T-helper 17 cell (primary cell): ENCODE measurements around the gene TOMM40. TPM values are rescaled to one million over a fixed set of nuclear protein-coding genes. Genes with fewer than 3 reads are reported as not detected.
"Not testable (repeated sequence)": the region's sequence is repeated elsewhere in the genome, so short reads cannot be mapped to it uniquely, and the experiment has no call there.

Source experiments
- ATAC-seq: fragments of 150-1000 bp; cut with Tn5 transposase; 2 replicates; pipeline ENCODE4 v1.10.0; 2021; ENCODE audit warnings: mild to moderate bottlenecking, moderate library complexity
- DNase-seq, 3 donors: peaks; one replicate each; pipeline versions ENCODE4 v3.0.0 to v3.0.0-alpha.2; 2020 to 2021
- H3K9me3 ChIP-seq: one replicate; pipeline ENCODE4 v1.7.0; 2013; ENCODE audit warnings: low read length, mild to moderate bottlenecking; ENCODE audit not compliant: control insufficient read depth, poor library complexity, severe bottlenecking
- H3K27ac Mint-ChIP-seq: one replicate; pipeline ENCODE4 v1.8.0; 2022; ENCODE audit warnings: mild to moderate bottlenecking, moderate library complexity, mixed read lengths
- H3K27me3 Mint-ChIP-seq: one replicate; pipeline ENCODE4 v1.8.0; 2022; ENCODE audit warnings: mixed read lengths
- H3K36me3 Mint-ChIP-seq: one replicate; pipeline ENCODE4 v1.8.0; 2022; ENCODE audit warnings: low read depth, mixed read lengths
- H3K4me1 Mint-ChIP-seq: one replicate; pipeline ENCODE4 v1.8.0; 2022; ENCODE audit warnings: mild to moderate bottlenecking, mixed read lengths
- H3K4me3 Mint-ChIP-seq: one replicate; pipeline ENCODE4 v1.8.0; 2022; ENCODE audit warnings: mild to moderate bottlenecking, moderate library complexity, mixed read lengths
- total RNA-seq, 4 donors: library from RNA in 2 of 4; stranded (reverse) in 2 of 4; gene quantifications; one replicate each; pipeline ENCODE4 v1.2.3 and lab custom pipeline; 2022 to 2026

Gene TOMM40
- total RNA-seq, 2 donors from 2014 or later = 29.0 to 34.8 TPM

GRCh38 chr19:44856421-44857083 lies 34.5 kb upstream of the TOMM40 start:
- ATAC-seq = no peak
- H3K27ac Mint-ChIP-seq = no peak overlapping the region

GRCh38 chr19:44857837-44858236 lies 33.2 kb upstream of the TOMM40 start:
- Mint-ChIP-seq H3K27ac (no peak overlapping the region), H3K36me3 (no peaks in the 10 kb centered on the region), H3K4me3 (no peak overlapping the region), H3K4me1 (peaks cover 2% of the 10 kb centered on the region), H3K27me3 (peaks cover 5% of the 10 kb centered on the region)
- no peaks in the 10 kb centered on the region for H3K9me3 ChIP-seq
- no peak for ATAC-seq
- no peak for DNase-seq

More at GRCh38 chr19:44856421-44857083, 34.5 kb upstream of the TOMM40 start:
- Mint-ChIP-seq H3K4me1 (peaks cover 8% of the 10 kb centered on the region), H3K36me3 (no peaks in the 10 kb centered on the region), H3K27me3 (peaks cover 5% of the 10 kb centered on the region), H3K4me3 (no peak overlapping the region)
- DNase-seq = no peak
- no peaks in the 10 kb centered on the region for H3K9me3 ChIP-seq

GRCh38 chr19:44861576-44861975 lies 29.5 kb upstream of the TOMM40 start:
- H3K36me3 Mint-ChIP-seq, H3K4me1 Mint-ChIP-seq, H3K9me3 ChIP-seq, DNase-seq, H3K27ac Mint-ChIP-seq, H3K27me3 Mint-ChIP-seq, H3K4me3 Mint-ChIP-seq, ATAC-seq: not testable (repeated sequence)

- Mint-ChIP-seq H3K4me1 (peaks cover 5% of the 10 kb centered on the region), H3K36me3 (peaks cover 4% of the 10 kb centered on the region), H3K4me3 (no peak overlapping the region), H3K27ac (no peak overlapping the region), H3K27me3 (peaks cover 10% of the 10 kb centered on the region)
- ATAC-seq = no peak
- no peak for DNase-seq
- H3K9me3 ChIP-seq = no peaks in the 10 kb centered on the region
Observed at GRCh38 chr19:44863990-44864389, 27.1 kb upstream of the TOMM40 start.

- Mint-ChIP-seq H3K4me1 (peaks cover 5% of the 10 kb centered on the region), H3K27me3 (peaks cover 5% of the 10 kb centered on the region), H3K27ac (no peak overlapping the region), H3K36me3 (peaks cover 4% of the 10 kb centered on the region), H3K4me3 (peak overlapping the region; percentile 19)
- H3K9me3 ChIP-seq = no peaks in the 10 kb centered on the region
- no peak for ATAC-seq
- DNase-seq = no peak
Observed at GRCh38 chr19:44865196-44865767, 25.8 kb upstream of the TOMM40 start.

GRCh38 chr19:44866664-44867063 lies 24.4 kb upstream of the TOMM40 start:
- no peak for ATAC-seq
- Mint-ChIP-seq H3K4me3 (no peak overlapping the region), H3K27me3 (peaks cover 5% of the 10 kb centered on the region), H3K36me3 (peaks cover 4% of the 10 kb centered on the region), H3K27ac (peak overlapping the region; percentile 71), H3K4me1 (peaks cover 5% of the 10 kb centered on the region)
- DNase-seq = no peak
- no peaks in the 10 kb centered on the region for H3K9me3 ChIP-seq

- peaks cover 4% of the 10 kb centered on the region for H3K36me3 Mint-ChIP-seq
- H3K27me3 Mint-ChIP-seq = peaks cover 10% of the 10 kb centered on the region
- H3K27ac Mint-ChIP-seq = no peak overlapping the region
Observed at GRCh38 chr19:44867578-44867977, 23.5 kb upstream of the TOMM40 start.

GRCh38 chr19:44869733-44870470 lies 21.2 kb upstream of the TOMM40 start:
- ATAC-seq (no peak), DNase-seq (no peak)
- Mint-ChIP-seq H3K4me3 (no peak overlapping the region), H3K27me3 (peaks cover 10% of the 10 kb centered on the region), H3K36me3 (peaks cover 6% of the 10 kb centered on the region), H3K4me1 (peaks cover 10% of the 10 kb centered on the region), H3K27ac (peak overlapping the region; percentile 16)
- no peaks in the 10 kb centered on the region for H3K9me3 ChIP-seq

More at GRCh38 chr19:44867578-44867977, 23.5 kb upstream of the TOMM40 start:
- DNase-seq (no peak), ATAC-seq (no peak)
- H3K4me1 Mint-ChIP-seq = peaks cover 5% of the 10 kb centered on the region
- H3K9me3 ChIP-seq = no peaks in the 10 kb centered on the region
- peak overlapping the region; percentile 36 for H3K4me3 Mint-ChIP-seq

- ATAC-seq (no peak), DNase-seq (no peak)
- no peaks in the 10 kb centered on the region for H3K9me3 ChIP-seq
- peaks cover 5% of the 10 kb centered on the region for H3K27me3 Mint-ChIP-seq
- peak overlapping the region; percentile 82 for H3K27ac Mint-ChIP-seq
- peaks cover 11% of the 10 kb centered on the region for H3K4me1 Mint-ChIP-seq
- H3K36me3 Mint-ChIP-seq = peaks cover 6% of the 10 kb centered on the region
- no peak overlapping the region for H3K4me3 Mint-ChIP-seq
Observed at GRCh38 chr19:44871809-44872208, 19.2 kb upstream of the TOMM40 start.

- peaks cover 14% of the 10 kb centered on the region for H3K4me1 Mint-ChIP-seq
- ATAC-seq = no peak
- H3K4me3 Mint-ChIP-seq = no peak overlapping the region
Observed at GRCh38 chr19:44872661-44873060, 18.4 kb upstream of the TOMM40 start.

GRCh38 chr19:44874317-44874716 lies 16.7 kb upstream of the TOMM40 start:
- peaks cover 14% of the 10 kb centered on the region for H3K4me1 Mint-ChIP-seq
- DNase-seq = no peak
- ATAC-seq = no peak
- peaks cover 5% of the 10 kb centered on the region for H3K27me3 Mint-ChIP-seq
- H3K36me3 Mint-ChIP-seq = peaks cover 2% of the 10 kb centered on the region
- H3K27ac Mint-ChIP-seq = no peak overlapping the region
- H3K4me3 Mint-ChIP-seq = no peak overlapping the region
- H3K9me3 ChIP-seq = no peaks in the 10 kb centered on the region

More at GRCh38 chr19:44872661-44873060, 18.4 kb upstream of the TOMM40 start:
- Mint-ChIP-seq H3K36me3 (peaks cover 3% of the 10 kb centered on the region), H3K27ac (peak overlapping the region; percentile 82), H3K27me3 (peaks cover 5% of the 10 kb centered on the region)
- no peaks in the 10 kb centered on the region for H3K9me3 ChIP-seq
- DNase-seq = no peak

- H3K27ac Mint-ChIP-seq = peak overlapping the region; percentile 74
- no peak for ATAC-seq
- H3K4me3 Mint-ChIP-seq = no peak overlapping the region
- H3K9me3 ChIP-seq = no peaks in the 10 kb centered on the region
- peaks cover 17% of the 10 kb centered on the region for H3K4me1 Mint-ChIP-seq
- H3K27me3 Mint-ChIP-seq = peaks cover 9% of the 10 kb centered on the region
- peaks cover 2% of the 10 kb centered on the region for H3K36me3 Mint-ChIP-seq
- DNase-seq = no peak
Observed at GRCh38 chr19:44875666-44876451, 15.2 kb upstream of the TOMM40 start.
